NCI-H345 (cell line): ENCODE data around the gene STMP1.
"Not testable (repeated sequence)": the region's sequence is repeated elsewhere in the genome, so short reads cannot be mapped to it uniquely, and the experiment has no call there.

Experiments used
- DNase-seq: peaks from one replicate; lab custom pipeline; 2025; lab: John Stamatoyannopoulos, UW

Gene STMP1

DNA sequence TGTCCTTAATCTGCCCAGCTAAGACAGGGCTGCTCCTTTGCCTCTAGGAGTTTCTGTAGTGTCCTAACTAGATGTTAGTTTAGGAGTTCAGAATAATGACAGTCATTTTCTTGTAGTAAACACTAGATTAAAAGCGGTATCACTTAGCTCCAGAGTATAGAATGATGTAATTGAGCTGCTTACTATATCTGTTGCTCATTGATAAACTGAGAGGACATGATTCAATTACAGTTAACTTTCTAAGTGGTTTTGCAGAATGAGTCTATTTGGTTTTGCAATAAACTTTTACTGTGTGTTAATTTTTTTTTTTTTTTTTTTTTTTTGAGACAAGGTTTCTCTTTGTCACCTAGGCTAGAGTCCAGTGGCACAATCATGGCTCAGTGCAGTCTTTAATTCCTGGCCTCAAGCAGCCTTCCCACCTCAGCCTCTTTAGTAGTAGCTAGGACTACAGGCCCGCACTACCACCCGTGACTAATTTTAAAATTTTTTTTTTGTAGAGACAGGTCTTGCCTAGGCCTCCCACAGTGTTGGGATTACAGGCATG, 1.8 kb downstream of the STMP1 start:
- no peak for DNase-seq

DNA sequence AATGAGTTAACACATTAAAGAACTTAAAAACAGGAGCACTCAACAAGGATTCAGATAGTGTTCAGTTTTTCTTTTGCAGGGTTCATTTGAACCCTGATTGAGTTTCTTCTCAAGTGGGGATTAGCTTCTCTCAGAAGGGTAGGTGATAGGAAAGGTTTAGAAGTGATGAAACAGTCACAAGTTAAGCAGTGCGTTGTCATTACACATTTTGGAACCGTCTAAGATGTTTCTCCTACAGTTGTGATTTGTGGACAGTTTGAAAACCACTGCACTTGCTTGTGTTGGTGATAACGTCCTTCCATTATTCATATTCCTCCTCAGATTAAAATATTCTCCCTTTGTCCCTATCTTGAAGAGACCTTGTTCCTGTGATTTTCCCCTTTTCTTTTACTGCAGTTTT, 2.7 kb downstream of the STMP1 start:
- no peak for DNase-seq

DNA sequence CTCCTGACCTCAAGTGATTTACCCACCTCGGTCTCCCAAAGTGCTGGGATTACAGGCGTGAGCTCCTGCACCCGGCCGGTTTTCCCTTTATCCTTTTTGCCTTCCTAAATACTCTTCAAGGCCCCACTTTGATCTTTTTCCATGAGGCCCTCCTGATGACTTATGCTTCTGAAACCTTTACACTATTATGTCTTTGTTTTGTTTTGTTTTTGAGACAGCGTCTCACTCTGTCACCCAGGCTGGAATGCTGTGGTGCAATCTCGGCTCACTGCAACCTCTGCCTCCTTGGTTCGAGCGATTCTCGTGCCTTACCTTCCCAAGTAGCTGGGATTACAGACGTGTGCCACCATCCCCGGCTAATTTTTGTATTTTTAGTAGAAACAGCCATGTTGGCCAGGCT, 3.8 kb downstream of the STMP1 start:
- DNase-seq = no peak

DNA sequence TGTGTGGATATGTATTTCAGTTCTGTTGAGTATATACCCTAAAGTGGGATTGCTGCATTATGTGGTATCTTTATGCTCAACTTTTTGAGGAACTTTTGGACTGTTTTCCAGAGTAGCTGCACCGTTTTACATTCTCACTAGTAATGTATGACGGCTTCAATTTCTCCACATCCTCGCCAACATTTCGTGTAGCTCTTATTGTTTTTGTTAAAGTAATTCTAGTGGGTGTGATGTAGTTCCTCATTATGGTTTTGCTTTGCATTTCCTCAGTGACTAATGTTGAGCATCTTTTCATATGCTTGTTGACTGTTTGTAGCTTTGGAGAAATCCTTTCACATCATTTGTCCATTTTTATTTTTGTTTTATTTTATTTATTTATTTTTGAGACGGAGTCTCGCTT, 4.5 kb downstream of the STMP1 start:
- no peak for DNase-seq

DNA sequence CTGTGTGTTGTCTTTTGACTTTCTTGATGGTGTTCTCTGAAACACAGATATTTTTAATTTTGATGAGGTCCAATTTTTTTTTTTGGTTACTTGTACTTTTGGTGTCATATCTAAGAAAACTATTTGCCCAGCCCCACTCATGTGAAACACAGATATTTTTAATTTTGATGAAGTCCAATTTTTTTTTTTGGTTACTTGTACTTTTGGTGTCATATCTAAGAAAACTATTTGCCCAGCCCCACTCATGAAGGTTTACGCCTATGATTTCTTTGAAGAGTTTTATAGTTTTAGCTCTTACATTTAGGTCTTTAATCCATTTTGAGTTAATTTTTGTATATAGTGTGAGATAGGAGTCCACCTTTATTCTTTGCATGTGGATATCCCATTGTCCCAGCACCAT, 5.3 kb downstream of the STMP1 start:
- not testable (repeated sequence) for DNase-seq

DNA sequence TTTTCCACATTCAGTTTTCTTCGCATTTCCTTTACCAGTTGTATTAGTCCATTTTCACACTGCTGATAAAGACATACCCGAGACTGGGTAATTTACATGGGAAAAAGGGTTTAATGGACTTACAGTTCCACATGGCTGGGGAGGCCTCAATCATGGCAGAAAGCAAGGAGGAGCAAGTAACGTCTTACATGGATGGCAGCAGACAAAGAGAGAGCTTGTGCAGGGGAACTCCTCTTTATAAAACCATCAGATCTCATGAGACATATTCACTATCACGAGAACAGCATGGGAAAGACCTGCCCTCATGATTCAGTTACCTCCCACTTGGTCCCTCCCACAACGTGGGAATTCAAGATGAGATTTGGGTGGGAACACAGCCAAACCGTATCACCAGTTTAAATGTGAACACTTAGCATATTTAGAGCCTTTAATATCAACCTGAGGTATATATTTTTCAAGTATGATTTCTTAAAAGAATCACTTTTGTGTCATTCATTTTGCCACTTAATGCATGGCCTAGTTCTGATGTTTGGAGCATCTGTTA, 6.6 kb downstream of the STMP1 start:
- not testable (repeated sequence) for DNase-seq

DNA sequence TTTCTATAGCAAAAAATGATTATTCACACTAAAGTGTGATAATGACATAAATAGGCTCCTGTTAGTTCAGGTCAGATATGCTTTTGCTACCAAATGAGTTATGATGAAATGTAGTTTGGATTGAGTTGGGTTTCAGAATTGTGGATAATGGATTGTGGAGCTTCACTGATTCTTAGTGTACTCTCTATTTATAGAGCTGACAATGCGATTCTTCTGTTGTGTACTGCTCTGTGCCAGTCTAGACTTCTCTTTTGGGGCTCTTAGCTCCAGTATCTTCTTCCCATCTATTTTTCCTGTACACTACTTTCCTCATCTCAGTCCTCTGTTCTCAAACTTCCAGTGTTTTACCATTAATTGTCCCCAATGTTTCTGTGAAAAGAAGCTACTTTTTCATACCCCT, 7.5 kb downstream of the STMP1 start:
- DNase-seq = no peak

DNA sequence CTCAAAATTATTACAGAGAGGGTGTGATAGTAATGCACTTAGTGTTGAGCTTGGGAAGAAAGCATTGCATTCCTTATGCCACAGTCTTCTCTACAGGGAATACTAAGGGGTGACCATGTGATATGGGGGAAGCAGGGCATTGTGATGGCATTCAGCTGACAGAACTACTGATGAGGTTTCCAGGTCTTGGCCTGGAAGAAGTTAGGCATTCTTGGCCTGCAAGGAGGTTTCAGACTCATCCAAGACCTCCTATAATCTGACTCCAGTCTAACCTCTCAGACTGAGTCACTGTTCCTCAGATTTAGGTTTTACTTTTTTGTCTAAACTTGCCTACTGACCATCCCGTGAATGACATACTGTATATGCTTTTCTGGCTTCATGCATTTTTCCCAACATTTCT, 7.9 kb downstream of the STMP1 start:
- DNase-seq = no peak

DNA sequence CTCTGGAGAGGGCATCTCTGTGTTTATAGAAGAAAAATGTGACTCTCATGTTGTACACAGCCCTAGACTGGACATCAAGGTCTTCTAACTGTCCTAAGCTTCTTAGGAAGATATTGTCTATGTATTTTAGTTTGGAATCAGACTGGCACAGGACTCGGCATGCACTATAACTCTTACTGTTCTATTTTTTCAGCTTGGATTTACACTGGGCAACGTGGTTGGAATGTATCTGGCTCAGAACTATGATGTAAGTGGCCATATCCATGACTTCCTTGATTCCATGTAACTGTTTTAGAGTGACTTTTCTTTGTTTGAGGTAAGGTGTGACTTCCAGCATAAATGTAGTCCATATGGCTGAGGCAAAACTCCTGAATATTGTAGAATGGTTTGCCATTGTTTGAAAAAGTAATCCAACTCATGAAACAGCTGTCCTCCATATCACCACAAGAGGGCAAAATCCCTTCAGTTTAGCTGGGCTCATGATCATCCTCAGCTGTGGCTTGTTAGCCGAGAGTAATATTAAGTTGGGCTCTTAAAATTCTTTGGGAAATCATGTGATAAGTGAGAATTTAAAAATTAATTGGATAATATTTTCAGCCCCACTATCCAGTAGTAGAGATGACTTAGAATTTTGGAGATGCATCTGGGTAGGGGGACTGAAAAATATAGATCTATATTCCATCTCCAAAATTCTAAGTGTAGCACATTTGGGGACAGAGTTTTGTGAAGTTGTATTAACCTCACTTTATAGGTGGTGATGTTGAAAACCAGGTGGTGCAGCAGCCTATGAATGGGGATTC, 10.4 kb downstream of the STMP1 start:
- peak; percentile 60 for DNase-seq

DNA sequence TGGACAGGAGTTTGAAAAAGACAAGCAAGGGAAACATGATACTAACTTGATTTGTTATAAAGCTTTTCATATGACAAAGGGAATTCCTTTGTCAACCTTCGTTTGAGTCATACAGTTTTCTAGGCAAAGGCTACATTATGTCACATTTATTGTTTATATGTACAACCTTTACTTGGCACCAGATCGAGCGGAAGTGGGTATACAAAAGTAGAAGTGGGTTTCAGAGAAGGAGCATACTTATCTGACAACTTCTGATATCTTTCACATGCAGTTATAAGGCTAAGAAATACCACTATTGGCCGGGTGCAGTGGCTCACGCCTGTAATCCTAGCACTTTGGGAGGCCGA, 11.0 kb downstream of the STMP1 start:
- no peak for DNase-seq

DNA sequence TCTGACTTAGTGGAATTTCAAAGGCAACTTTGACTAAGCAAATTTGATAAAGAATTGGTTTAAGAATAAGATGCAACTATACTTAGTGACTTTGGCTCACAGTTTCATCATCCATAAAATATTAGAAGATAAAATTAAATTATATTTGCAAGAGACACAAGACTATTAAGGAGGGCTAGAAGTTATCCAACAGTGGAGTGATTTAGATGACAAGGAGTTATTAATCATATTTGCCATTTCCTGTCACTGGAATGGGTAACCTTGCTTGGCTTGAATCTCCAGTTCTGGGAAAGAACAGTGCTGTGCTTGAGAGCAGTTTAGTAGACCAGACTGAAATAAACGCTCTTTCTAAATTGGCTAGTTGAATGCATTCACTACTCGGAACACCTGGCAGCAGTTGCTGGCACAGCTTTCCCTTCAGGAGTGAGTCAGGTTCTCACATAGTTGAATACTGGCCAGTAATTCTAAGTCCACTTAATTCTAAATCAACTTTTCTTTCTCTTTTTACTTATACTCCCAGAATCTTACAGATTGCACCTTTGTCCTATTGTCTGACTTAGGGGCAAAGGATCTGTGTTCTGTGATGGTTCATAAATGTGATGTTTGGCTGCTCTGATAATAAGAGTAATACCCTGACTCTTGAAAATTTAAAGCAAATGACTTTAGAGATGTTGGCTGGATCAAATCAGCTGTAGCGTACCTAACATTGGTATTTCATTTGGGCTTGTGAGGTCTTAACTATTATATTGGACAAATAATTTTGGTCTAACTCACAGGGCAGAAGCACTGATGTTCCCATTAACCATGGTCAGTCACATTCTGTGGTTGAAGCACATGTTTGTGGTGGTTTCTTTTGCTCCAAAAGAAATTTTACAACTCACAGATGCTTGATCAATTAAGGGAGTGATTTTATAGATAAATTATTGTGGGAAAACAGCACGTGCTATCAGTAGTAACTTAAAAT, 16.6 kb downstream of the STMP1 start:
- no peak for DNase-seq

DNA sequence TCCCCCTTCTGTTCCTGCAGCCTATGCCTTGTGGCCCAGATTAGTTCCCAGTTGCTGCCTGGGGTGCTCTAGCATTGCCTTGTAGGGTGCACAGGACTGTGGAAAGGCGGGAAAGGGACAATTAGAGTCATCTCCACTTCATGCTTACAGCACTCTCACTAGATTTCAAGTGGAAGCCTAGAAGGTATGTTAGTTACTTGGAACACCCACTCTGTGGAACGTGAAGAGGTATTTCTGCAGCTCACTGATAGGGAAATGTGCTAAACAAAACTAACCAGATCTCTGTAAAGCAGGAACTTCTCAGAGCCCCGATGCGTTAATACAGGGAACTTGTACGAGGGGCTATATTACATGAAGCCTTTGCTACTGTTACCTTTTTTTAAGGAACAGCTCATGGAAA, 19.4 kb downstream of the STMP1 start:
- no peak for DNase-seq

DNA sequence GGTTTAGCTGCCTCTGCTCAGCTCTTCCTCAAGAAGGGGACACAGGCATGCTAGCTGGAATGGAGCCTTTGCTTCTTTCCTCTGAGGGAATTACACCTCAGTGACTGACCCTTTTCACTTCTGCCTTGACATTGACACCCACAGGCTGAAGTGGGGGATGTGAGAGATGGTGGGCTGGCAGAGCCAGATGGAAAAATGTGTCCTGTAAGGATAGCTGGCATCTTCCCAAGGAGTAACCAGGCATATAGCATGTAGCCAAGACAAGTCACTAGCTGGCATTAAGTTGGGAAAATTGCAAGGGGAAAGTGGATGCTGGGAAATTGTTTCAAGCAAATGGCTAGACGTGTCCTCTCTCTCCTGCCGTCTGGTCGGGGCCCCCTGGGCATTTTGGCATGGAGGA, 19.9 kb downstream of the STMP1 start:
- no peak for DNase-seq

DNA sequence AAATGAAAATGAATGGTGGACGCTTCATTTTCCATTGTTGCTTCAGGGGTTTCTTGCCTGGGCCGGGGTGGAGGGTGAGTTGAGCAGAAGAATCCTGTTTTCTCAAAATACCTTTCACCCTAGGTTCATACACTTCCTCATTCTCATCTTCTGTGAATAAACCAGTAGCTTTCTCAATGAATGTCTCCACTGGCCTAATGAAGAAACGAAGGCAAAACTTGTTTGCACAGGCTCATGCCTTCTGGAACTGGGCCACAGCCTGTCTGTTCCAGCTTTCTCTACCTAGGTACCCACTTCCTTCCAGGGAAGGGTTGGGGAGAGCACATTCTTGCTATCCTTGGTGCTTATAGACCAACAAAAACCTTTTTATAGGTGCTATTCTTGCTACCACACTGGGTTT, 21.3 kb downstream of the STMP1 start:
- DNase-seq = no peak

DNA sequence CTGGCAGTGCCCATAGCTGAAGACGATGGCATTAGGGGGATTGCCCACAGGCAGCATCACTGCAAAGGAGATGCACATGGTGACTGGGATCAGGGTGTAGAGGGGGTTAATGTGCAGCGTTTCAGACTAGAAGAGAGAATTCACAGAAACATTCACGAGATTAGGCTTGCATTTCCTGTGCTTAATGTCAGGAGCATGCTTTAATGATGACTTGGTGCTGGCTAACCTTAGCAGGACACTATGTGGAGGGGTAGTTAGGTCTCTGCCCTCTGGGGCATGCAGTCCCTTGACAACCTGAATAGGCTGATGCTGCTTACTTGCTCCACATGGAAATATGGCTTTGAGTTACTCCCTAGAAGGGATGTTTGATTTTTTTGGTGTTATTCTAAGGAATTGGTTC, 21.8 kb downstream of the STMP1 start:
- DNase-seq = no peak

DNA sequence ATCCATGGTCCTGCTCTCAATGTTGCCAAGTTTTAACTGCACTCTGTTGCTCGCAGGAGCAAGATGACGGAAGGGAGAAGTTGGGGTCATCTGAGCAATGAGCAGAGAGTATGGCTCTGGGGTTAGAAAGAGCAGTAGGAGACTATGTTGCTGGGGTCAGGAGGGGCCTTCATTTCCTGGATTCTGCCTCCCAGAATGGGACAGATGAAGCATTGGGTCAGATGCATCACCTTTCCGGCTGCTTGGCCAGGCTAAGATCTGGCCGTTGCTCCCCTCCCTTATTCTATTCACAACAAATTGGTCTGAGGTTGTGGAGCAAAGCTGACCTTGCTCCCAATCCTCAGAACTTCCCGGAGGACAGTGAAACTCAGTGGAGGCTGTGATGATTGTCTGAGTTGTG, 22.4 kb downstream of the STMP1 start:
- no peak for DNase-seq

DNA sequence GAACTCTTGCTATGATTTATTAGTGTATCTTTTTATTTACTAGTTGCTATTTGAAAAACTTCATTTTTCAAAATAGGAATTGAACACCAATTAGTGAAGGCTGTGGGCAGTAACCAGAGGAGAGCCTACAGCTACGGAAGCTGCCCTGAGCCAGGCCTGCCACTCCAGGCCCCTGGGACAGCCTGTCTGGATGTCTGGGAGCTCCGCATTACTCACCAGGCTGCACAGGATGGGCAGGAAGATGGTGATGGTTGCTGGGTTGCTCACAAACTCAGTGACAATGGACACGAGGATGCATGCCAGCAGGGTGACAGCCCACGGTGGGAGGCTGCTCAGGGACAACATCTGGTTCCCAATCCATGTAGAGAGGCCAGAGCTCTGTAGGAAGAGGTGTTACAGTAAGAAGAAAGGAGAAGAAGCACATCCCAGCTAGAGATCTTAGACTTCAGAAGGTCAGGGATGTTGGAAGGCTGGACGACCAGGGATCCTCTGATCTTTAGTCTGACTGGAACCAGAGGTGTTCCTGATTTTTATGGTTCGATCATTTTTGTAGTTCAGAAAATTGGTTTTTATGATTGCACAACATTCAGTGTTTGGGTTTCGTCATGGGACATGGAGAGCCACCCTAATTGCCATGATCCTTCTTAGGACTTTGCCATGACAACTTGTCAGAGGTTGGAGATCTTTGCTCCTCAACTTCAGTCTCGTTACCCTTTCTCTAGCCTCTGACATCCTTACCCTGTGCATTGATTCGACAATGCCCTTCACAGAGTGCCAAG, 23.2 kb downstream of the STMP1 start:
- no peak for DNase-seq

DNA sequence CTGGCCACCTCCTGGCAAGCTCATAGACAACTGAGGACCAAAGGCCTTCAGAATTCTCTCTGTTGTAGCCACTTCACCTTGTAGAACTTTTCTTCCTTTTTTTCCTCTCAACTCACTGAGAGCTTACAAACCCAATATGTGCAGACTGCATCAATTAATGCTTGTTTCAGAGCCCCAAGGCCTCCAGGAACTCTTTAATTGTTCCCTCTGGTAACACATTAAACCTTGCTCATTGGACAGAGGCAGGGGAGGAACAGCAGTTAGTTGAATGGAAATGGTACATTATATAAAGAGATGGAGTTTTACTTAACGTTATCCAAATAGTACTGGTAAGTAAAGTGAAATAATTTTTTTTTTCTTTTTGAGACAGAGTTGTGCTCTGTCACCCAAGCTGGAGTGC, 25.2 kb downstream of the STMP1 start:
- DNase-seq = no peak

DNA sequence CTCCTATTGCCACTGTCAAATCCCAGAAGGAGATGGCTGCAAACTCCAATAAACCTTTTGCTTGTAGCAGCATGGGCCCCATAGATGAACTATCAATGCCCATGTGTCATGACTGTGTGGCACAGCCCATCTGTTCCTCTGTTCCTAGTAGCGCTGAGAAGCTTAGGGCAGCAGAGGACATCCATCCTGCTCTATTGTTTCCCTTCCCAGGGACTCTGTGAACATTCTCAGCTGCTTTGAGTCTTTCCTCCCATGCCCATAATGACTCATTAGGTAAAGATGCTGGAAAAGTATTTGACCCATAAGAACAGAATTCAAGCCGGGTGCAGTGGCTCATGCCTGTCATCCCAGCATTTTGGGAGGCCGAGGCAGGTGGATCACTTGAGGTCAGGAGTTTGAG, 28.3 kb downstream of the STMP1 start:
- DNase-seq = no peak

DNA sequence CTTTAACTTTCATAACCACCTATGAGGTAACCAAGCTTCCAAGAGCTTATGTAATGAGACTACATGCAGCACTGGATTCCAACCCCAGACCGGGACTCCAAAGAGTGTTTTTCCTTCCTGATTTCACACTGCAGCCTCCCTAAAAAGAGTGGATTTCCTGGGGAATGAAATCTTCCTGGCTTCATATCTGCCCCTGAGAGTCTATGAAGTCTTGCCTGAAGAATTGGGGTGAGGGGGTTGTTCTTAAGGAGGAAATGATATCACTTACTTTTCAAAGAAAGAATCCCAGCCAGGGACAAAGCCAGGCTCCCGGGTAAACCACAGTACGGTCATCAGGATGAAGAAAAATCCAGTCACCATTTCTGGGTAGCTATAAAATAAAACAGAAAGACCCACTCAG, 29.7 kb downstream of the STMP1 start:
- no peak for DNase-seq

DNA sequence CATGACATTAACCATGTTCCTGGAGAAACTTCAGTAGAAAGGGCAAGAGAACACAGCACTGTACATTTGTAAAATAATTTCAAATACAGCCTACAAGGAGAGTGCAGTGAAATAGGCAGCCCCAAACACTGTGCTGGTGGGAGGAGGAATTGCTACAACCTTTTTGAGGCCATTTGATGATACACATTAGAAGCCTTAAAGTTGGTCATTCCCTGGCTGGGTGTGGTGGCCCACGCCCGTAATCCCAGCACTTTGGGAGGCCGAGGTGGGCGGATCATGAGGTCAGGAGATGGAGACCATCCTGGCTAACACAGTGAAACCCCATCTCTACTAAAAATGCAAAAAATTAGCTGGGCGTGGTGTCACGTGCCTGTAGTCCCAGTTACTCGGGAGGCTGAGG, 30.3 kb downstream of the STMP1 start:
- DNase-seq = not testable (repeated sequence)

DNA sequence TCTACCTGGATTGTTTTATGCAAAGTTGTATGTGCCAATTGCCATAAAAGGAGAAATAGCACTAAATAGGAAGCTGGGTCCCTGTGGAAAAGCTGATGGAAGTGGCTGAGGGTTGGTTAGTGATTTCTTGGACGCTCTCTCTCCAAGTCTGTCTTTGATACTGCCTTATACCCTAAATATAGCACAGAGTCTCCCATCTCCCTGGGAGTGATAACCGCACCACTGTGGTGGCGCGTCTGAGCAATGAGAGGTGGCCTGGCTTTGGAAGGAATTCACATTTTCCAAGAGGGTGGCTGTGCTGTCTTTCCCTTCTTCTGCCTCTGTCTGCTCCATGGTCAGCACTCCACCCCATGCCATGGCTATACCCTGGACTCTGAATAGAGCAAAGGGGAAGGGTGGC, 31.2 kb downstream of the STMP1 start:
- DNase-seq = no peak
